Osteocyte (in vitro differentiated cells): Measurements from ENCODE around the gene WDR64. TPM values are rescaled to one million over a fixed set of nuclear protein-coding genes. Genes with fewer than 3 reads are reported as not detected.

Source experiments
- DNase-seq: peaks from one replicate; pipeline ENCODE4 v3.0.0; 2021; ENCODE audit warnings: mixed read lengths; ENCODE audit not compliant: unreplicated experiment; ENCODE audit errors: extremely low spot score
- H3K27ac Mint-ChIP-seq: one replicate; pipeline ENCODE4 v1.8.0; 2021; ENCODE audit warnings: mild to moderate bottlenecking, mixed read lengths; ENCODE audit not compliant: unreplicated experiment
- H3K27me3 Mint-ChIP-seq: one replicate; pipeline ENCODE4 v1.8.0; 2021; ENCODE audit warnings: mixed read lengths; ENCODE audit not compliant: unreplicated experiment
- H3K36me3 Mint-ChIP-seq: one replicate; pipeline ENCODE4 v1.8.0; 2021; ENCODE audit warnings: mixed read lengths; ENCODE audit not compliant: unreplicated experiment
- H3K4me1 Mint-ChIP-seq: one replicate; pipeline ENCODE4 v1.8.0; 2021; ENCODE audit warnings: mixed read lengths; ENCODE audit not compliant: unreplicated experiment
- H3K4me3 Mint-ChIP-seq: one replicate; pipeline ENCODE4 v1.8.0; 2021; ENCODE audit warnings: mild to moderate bottlenecking, moderate library complexity, mixed read lengths; ENCODE audit not compliant: unreplicated experiment
- H3K9me3 Mint-ChIP-seq: one replicate; pipeline ENCODE4 v1.8.0; 2021; ENCODE audit warnings: mixed read lengths; ENCODE audit not compliant: unreplicated experiment
- total RNA-seq: library from RNA; stranded (reverse); gene quantifications from 2 replicates; pipeline ENCODE4 v1.2.1, GENCODE V29; 2021
- TF ChIP-seq, protein P1 (sequence below): fragments of 200-600 bp; sonication (generic); IDR thresholded peaks from 2 replicates; pipeline ENCODE4 v1.5.0; 2021; ENCODE audit warnings: antibody characterized with exemption, mild to moderate bottlenecking, moderate library complexity

WDR64 gene
- total RNA-seq, 1 donor from 2014 or later, result not detected

GRCh38 chr1:241837416-241837815 is 185.3 kb downstream of the WDR64 start:
- Mint-ChIP-seq H3K36me3 (no peaks in the 10 kb centered on the region), H3K9me3 (no peaks in the 10 kb centered on the region), H3K27me3 (peaks cover 6% of the 10 kb centered on the region), H3K4me1 (peaks cover 13% of the 10 kb centered on the region), H3K4me3 (no peak overlapping the region), H3K27ac (no peak overlapping the region)
- no peak for DNase-seq
- TF ChIP-seq, protein P1, sequence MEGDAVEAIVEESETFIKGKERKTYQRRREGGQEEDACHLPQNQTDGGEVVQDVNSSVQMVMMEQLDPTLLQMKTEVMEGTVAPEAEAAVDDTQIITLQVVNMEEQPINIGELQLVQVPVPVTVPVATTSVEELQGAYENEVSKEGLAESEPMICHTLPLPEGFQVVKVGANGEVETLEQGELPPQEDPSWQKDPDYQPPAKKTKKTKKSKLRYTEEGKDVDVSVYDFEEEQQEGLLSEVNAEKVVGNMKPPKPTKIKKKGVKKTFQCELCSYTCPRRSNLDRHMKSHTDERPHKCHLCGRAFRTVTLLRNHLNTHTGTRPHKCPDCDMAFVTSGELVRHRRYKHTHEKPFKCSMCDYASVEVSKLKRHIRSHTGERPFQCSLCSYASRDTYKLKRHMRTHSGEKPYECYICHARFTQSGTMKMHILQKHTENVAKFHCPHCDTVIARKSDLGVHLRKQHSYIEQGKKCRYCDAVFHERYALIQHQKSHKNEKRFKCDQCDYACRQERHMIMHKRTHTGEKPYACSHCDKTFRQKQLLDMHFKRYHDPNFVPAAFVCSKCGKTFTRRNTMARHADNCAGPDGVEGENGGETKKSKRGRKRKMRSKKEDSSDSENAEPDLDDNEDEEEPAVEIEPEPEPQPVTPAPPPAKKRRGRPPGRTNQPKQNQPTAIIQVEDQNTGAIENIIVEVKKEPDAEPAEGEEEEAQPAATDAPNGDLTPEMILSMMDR, result no peak

DNA sequence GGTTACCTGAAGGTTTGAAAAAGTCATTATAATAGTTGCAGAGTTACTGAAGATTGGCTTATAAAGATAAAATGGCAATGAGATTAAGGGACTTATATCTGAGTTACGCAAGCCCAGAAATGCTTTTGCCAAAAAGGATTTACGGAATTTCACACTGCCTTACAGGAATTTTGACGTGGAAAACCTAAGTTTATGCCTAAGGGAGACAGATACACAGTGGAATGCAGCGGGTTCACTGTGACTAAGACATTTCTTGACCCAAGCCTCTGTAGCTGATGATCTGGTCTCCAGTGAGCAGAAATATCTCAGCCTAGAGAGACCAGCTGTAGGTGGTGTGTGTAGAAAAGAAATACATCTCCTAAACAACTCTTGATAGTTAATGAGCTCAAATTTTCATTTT is 185.8 kb downstream of the WDR64 start:
- no peaks in the 10 kb centered on the region for H3K9me3 Mint-ChIP-seq
- TF ChIP-seq, protein P1, result no peak
- no peak overlapping the region for H3K27ac Mint-ChIP-seq
- peaks cover 13% of the 10 kb centered on the region for H3K4me1 Mint-ChIP-seq
- no peak overlapping the region for H3K4me3 Mint-ChIP-seq
- no peaks in the 10 kb centered on the region for H3K36me3 Mint-ChIP-seq
- no peak for DNase-seq
- peaks cover 2% of the 10 kb centered on the region for H3K27me3 Mint-ChIP-seq

- TF ChIP-seq, protein P1, result no peak
- Mint-ChIP-seq H3K4me3 (no peak overlapping the region), H3K9me3 (no peaks in the 10 kb centered on the region), H3K27ac (no peak overlapping the region), H3K4me1 (peaks cover 13% of the 10 kb centered on the region), H3K27me3 (peaks cover 4% of the 10 kb centered on the region), H3K36me3 (no peaks in the 10 kb centered on the region)
- DNase-seq, result no peak
Measured at GRCh38 chr1:241838897-241839296, 186.8 kb downstream of the WDR64 start.

DNA sequence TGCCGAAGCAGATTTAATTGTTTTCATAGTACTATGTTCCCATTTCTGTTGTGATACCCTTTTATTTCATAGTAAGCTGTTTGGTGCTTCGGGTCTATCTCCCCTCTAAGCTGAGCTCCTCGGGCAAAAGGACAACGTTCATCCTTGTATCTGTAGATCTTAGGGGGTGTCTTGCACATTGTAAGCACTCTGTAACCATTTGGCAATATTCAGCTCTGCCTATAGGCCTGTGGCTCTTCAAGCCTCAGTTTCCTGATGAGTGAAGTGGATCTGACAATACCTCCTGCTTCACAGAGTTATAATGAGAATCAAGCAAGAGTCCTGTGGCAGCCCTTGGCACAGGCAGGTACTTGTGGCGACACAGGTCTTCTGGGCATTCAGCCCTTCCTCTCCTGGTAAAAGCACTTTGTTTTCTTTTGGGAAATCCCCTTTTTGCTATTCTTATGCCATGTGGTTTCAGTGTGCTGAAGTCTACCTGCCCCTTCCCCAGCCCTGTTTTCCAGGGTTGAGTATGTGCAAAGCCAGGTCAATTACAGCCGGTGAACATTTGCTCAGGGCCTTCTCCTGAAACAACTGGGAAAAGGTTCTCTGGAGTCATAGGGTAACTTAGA is 187.4 kb downstream of the WDR64 start:
- TF ChIP-seq, protein P1, result no peak
- Mint-ChIP-seq H3K9me3 (no peaks in the 10 kb centered on the region), H3K27ac (no peak overlapping the region), H3K4me3 (no peak overlapping the region), H3K4me1 (peaks cover 13% of the 10 kb centered on the region), H3K27me3 (peaks cover 8% of the 10 kb centered on the region), H3K36me3 (no peaks in the 10 kb centered on the region)
- DNase-seq, result no peak

DNA sequence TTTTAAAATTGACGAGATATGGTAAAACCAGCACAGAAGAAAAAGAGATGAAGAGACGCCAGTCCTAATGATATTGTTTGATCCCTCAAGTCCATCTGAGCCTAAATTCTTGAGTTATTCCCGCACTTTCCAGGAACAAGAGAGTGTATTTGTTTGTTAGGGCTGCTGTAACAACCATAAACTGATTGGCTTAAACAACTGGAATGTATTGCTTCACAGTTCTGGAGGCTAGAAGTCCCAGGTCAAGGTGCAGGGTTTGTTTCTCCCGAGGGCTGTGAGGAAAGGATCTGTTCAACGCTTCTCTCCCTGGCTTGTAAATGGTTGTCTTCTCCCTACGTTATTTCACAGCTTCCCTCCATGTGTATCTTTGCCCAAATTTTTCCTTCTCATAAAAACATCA is 188.1 kb downstream of the WDR64 start:
- Mint-ChIP-seq H3K4me1 (peaks cover 13% of the 10 kb centered on the region), H3K4me3 (no peak overlapping the region), H3K27ac (no peak overlapping the region), H3K9me3 (no peaks in the 10 kb centered on the region), H3K36me3 (no peaks in the 10 kb centered on the region), H3K27me3 (peaks cover 8% of the 10 kb centered on the region)
- TF ChIP-seq, protein P1, result no peak
- no peak for DNase-seq
